HT1080 (cell line): Measurements from ENCODE around the gene DOCK4. TPM values are rescaled to one million over a fixed set of nuclear protein-coding genes. Genes with fewer than 3 reads are reported as not detected.

Experiments
- DNase-seq: peaks from one replicate; pipeline ENCODE4 v3.0.0-alpha.2; 2015; ENCODE audit warnings: low read depth
- small RNA-seq: library from RNA; depleted of rRNA; stranded (forward); fragments of <200 nt; gene quantifications from one replicate; pipeline ENCODE3, GENCODE V24; 2014
- total RNA-seq: library from RNA; depleted of rRNA; stranded (reverse); fragments of >200 nt; shearing (Covaris generic); gene quantifications from 2 replicates; pipeline ENCODE4 v1.2.3, GENCODE V29; 2014; rRNA removed

DOCK4 gene
- total RNA-seq, 1 experiment from 2014 or later = 46.6 TPM

DNA sequence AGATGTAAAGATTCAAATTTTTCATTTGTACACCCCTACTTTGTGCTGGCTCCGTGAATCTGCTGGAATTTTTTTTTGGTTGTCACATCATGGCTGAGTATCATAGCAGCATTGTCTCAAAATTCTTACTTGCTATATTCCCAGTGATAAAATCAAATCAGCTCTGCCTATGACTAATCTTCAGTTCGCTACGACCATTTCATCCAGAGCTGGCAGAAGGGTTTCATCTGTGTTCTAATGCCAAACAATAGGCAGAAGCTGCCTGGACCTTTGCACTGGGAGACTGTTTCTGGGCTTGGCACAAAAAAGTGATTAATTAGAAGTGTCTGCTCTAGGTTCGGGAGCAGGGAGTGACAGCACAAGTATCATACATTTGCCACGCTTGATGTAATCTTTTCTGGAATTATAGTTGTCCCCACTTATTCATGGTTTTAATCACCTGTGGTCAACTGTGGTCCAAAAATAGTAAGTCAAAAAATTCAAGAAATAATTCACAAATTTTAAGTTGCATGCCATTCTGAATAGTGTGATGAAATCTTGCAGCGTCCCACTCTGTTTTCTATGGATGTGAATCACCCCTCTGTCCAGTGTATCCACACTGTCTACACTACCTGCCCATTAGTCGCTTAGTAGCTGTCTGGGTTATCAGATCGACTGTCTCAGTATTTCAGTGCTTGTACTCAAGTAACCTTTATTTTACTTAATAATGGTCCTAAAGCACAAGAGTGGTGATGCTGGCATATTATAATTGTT lies 523.4 kb downstream of the DOCK4 start:
- no peak for DNase-seq

DNA sequence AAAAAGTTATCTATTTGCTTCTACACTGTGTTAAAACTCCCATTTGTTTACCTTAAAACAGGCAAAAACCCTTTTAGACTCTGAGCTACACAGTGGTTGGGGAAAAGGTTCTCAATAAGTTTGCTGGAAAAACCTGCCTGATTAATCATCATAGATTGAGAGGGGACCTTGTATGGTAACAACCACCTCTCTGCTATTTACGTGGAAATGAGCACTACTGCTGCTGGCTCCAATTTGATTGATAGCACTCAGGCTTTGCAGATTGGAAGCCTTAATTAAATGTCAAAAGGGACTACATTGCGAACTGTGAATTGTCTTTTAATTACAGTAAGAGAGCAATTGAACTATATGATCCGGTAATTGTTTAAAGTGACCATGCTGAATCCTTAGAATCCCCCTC lies 525.0 kb downstream of the DOCK4 start:
- DNase-seq = no peak

DNA sequence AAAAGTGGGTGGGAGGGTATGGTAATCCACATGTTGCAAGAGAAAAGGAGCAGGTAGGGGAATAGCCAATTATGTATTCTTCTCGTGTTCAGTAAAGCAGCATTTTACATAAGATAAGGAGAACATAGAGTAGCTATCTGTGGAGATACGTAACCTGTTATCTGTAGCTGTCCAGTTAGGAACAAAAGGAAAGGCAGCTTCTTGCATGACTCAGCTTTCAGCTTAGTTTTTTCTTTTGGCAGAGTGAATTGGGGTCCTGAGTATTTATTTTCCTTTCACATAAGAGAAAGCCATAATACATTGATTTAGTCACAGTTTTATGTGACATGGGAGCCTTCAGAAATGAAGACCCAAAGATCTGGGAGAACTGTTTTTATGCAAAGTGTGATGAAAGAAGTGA lies 527.2 kb downstream of the DOCK4 start:
- no peak for DNase-seq

DNA sequence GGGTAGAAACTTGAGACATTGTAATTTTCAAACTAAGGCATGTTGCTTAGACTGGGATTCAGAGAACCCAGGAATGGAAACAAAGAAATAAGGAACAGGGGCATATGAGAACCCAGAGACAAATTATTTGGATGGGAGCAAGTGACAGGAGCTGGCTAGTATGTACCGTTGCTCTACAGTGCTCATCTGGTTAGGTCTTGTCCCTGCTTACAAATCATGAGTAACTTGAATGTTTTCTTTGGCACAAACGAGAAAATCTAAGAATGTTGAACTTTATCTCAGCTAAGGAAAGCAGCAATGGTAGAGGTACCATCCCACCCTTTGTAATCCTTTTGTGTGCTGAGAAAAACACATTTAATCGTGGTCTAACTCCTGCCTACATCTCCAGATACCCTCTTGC lies 527.9 kb downstream of the DOCK4 start:
- DNase-seq = peak; percentile 22

GRCh38 chr7:111677848-111678247 lies 528.4 kb downstream of the DOCK4 start:
- DNase-seq = no peak

DNA sequence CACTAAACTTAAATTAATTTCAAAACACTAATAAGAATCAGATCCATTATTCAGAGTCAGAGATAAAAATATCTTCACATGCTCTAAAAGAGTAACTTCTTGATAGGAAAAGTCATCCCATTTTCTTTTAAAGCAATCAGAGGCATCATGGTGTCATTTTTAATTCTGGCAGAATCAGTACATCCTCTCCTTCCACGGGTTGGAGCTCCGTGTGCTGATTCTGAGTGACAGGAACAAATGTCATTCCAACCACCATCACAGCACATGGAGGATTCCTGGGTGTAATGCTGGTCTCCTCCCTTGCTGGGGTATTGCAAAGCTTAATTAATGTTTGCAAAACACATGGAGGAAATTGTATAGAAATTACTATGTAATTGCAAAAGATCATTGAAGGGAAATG lies 529.4 kb downstream of the DOCK4 start:
- no peak for DNase-seq

Small RNA genes within 50 kb of the gene (small RNA-seq; reads per million reads assigned to genes)
- not detected for gene RNA5SP237

Other genes starting within 250 kb of the DOCK4 start
- gene ZNF277, start 296 bp upstream of the DOCK4 start, total RNA-seq = 11.9 and 15.4 TPM in 2 replicates
- 33.7 and 35.7 TPM in 2 replicates for gene IFRD1, start 244.1 kb upstream of the DOCK4 start, total RNA-seq